HG03439 (cell line): Measurements from ENCODE around the gene LAMC2.

ENCODE experiments used
- ATAC-seq: cut with Tn5 transposase; IDR thresholded peaks from one replicate; pipeline ENCODE4 v1.9.1; 2021; ENCODE audit warnings: mild to moderate bottlenecking, moderate library complexity; ENCODE audit not compliant: unreplicated experiment

Gene LAMC2

DNA sequence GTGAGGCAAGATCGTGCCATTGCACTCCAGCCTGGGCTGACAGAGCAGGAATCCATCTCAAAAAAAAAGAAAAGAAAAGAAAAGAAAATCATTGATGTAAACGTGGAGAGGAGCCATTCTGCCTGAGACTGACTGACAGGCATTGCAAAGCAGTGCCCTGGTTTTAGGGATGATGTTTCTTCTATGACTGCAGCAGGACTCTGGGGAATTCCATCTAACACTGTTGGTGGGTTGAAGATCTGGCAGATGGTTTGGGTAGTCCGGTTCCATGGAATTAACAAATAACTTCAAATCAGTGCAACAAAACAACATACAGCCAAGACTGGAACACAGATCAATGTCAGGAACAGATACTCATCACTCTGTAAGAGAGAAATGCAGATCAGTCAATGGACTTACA is 17.8 kb upstream of the LAMC2 start:
- no peak for ATAC-seq

DNA sequence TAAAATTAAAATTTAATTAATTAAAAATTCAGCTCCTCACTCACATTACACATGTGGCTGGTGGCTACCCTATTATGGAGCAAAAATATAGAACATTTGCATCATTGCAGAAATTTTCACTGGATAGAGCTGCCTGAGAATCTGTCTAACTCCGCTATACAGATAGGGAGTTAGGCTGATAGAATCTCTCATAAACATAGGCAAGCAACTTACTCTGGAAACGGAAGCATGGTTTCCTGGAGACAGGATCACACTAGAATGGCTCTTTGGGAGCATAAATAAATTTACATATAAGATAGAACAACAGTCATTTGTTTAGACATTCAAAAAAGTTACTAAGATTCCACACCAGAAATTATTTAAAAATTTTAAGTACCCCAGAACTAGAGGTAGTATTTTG is 12.2 kb upstream of the LAMC2 start:
- ATAC-seq, result no peak

DNA sequence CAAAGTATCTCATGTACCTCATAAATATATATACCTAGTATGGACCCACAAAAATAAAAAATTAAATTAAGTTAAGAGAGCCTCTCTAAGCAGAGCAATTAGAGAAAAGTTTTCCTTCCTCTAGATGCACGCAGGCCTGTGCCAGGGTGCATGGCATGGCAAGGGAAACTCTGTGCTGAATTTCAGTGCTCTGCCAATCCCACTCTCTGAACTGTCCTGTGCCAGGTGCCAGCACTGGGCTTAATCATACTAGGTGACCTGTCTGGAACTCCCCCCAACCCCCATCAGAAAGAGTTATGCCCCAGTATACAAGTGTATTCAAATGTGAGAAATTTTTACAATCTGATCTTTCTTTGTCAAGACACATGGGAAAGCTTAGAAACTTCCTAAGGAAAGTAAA is 10.4 kb upstream of the LAMC2 start:
- no peak for ATAC-seq

DNA sequence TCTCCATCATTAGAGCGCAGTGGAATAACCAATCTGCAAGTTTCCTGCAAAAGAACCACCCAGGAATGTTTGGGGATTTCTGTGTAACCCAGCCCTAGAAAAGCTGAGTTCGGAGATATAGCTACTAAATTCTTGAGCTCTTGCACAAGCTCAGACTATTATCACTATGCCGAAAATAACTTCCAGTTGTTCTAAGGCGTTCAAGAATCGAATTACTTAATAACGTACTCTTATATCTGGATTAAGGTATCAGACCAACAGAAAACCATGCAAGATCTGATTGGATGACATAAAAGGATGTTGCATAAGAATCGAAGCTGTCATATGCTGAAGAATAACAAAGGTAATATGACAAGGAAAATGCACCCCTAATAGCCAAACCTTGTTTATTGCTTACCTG is 7.5 kb upstream of the LAMC2 start:
- ATAC-seq, result no peak

DNA sequence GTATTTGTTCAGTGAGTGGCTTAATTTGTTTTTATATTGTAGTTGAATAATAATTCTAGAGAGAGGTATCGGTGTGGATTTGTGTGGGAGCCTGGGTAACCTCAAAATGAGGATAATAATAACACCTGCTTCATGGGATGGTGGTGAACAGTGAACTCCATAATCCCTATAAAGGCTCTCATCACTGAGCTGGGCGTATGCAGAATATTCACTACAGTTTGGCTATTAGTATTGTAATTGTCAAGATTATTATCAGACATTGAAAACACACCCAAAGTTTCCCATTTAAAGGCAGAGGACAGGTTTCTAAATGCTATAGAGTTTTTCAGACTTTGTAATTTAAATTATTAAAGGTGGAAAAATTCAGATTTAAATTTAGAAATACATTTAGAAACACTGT is 7.0 kb upstream of the LAMC2 start:
- no peak for ATAC-seq

DNA sequence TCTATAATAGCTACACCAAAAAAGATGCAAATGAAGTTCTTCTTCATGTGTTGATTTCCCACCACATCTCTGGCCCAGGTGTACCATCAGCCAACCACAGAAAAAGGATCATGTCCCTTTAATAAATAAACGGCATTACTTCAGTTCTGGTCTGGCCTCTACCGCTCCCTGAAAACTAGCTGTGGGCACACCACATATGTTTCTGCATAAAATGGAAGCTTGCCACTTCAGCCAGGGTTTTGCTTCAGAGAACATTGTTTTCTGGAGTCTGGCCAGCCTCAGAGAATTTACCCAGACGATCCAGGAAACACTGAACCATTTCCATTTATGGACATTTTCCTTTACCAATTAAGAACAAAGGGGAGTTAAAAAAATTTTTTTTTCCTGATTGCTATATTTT is 5.8 kb upstream of the LAMC2 start:
- ATAC-seq, result no peak

DNA sequence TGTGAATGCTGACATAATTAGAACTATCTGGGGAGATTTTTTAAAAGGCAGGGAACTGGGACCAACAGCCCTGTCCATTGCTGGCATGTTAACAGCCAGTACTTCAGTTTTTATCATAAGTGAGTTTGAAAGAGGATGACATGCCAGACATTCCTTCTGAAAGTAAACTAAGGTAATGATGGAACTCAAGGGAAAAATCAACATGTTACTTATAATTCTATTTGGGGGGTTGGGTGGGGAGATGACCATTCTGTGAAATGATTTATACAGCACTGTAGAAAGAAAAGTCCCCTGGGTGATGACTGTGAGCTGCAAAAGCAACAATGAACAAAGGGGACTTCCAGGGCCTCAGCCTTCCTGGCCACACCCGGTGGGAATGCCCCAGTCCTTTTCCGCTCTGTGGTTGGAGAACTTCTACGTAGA is 5.4 kb upstream of the LAMC2 start:
- ATAC-seq, result no peak

DNA sequence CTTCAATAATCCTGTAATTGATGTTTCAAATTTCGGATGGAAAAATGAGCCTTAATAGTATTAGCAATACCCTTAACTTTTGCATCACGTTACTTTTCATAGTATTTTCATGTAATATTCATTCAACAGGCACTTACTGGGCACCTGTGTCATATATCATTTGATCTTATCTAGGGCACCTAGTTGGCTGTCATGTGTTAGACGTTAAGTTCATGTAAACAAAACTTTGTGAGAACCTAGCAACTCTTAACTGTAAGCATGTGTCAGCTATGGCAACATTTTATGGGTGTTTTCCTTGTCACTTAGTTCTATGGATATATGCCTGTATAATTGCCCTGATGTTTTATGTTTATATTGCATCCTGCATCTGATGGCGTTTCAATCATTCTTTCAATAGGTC is 777 bp downstream of the LAMC2 start:
- ATAC-seq, result no peak

DNA sequence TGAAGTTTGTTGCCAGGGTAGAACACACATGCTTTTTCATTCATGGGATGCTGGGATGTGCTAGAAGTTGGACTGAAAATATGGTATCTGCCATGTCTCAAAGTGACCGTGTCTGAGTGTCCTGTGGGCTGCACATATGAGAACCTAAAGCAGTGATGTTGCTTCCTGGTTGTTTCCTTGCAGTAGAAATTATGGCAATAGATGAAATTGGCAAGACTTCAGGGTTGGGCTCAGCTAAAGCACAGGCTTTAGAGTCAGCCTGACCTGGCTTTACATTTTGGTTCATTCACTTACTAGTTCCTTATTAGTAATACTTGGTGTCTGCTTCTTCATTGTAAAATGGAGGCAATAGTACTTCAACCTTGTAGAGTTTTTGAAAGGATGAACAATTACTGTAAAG is 2.2 kb downstream of the LAMC2 start:
- no peak for ATAC-seq

DNA sequence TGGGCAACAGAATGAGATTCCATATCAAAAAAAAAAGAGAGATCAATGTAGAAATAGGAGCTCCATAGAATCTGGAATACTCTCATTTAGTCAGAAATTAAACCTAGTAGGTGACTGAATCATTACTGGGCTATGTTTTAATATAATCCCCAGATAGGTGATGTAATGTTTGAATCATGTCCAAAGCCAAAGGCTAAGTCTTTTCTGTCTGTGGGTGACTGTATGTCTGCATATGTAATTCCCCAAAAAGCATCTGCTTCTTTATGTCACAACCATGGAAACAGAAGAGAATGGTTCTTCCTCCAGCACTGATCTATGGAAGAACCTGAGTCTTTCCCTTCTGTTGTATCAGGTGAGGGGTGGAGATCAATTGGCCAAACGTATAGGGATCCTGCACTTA is 5.8 kb downstream of the LAMC2 start:
- ATAC-seq, result no peak

DNA sequence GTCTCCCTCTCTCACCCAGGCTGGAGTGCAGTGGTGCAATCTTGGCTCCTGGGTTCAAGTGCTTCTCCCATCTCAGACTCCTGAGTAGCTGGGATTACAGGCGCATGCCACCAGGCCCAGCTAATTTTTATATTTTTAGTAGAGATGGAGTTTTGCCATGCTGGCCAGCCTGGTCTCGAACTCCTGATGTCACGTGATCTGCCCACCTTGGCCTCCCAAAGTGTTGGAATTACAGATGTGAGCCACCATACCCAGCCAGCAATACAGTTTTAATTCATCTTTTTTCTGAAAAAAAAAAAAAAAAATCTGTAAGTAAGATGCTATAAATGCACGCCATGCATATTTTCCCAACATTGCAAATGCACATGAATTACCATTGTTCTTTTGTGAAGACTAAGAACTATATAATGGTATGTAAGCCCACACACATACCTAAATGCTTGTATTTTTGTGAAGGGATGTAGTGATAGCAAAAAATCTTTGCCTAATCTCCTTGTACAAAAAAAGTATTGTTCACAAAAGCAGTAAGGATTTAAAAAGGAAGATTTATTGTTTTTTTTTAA is 8.0 kb downstream of the LAMC2 start:
- no peak for ATAC-seq

DNA sequence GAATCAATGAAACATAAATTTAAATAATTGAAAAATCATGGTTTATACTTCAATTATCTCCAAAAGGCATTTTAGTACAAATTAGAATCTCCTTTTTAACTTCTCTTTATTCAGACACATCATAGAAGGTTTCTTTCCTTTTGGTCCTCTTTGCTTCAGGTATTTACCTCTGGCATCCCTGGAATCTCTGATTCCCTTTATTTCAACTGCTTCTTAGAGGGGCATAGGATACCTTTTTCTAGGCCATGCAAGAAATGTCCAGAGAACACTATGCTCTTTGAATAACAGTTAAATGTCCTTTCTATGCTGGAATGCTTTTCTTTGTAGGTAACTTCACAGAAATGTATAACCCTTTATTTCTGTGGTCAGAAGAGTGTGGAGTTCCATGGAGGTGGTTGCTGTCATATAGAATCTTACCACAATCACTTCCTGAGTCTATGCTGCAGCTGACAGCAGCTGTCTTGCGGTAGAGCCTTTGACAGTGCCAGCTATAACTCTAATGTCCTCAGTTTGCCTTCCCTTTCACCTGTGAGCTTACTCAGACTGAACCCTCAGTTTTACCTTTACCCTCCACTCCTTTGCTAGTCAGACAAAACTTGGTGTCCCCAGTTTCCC is 8.6 kb downstream of the LAMC2 start:
- peak; percentile 59 for ATAC-seq

DNA sequence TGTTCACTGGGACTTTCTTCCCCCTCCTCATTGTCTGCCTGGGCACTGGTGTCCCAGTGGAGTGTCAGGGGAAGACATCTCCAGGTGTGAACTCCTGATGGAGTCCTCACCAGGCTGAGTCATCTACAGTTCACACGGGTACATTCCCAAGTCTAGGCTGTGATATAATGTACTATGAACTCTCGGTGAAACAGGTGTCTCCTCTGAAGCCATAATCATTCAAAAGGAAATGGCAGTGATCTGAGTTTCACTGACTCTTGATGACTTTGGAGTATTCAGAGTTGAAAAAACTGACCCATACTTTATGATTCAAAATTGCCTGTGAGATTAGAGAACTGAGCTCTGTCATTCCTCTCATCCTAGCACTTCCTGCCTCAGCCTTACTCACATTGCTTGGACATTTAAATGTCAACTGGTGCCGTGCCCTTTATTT is 9.1 kb downstream of the LAMC2 start:
- ATAC-seq, result peak; percentile 16

DNA sequence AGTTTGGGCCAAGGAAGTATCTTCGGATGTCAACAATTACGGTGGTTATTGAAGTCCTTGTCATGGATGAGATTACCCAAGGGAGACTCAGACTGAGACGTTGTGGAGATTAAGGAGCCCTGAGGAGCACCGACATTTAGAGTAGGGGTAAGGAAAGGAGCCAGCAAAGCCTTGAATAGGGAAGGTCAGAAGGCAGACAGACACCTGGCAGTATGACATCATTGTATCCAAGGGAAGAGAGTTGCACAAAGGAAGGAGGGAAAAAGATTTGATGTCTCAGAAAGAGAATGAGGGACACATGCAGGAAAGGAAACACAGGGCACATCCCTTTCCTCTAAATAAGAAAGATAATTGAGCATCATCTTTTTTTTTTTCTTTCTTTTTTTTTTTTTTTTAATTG is 11.7 kb downstream of the LAMC2 start:
- no peak for ATAC-seq

DNA sequence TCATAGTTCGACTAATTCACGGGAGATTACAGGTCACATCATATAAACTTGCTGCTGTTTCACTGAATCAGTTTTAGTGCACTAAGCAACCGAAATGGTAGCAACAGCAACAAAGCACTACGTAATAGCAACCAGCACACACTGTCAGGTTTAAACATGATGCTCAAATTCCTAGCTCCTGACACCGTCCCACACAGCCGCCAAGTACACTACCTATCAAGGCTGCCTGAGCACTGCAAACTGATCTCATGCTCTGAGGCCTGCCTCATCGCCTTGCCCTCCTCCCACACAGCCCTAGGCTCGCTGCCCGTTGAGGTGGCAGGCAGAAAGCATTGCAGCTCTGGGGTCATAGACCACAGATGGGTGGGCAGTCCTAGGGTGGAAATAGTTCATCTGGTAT is 12.4 kb downstream of the LAMC2 start:
- no peak for ATAC-seq

DNA sequence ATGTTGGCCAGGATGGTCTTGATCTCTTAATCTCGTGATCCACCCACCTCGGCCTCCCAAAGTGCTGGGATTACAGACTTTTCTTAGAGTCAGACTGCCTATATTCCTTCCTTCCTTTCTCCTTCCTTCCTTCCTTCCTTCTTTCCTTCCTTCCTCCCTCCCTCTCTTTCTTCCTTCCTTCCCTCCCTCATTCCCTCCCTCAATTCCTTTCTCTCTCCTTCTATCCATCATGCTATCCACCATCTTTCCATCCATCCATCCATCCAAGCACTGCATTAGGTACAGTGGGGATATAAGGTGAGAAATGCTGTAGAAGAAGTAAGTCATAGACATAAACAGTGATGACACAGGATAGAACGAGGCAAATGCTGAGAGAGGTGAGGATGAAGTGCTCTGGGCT is 13.2 kb downstream of the LAMC2 start:
- no peak for ATAC-seq

DNA sequence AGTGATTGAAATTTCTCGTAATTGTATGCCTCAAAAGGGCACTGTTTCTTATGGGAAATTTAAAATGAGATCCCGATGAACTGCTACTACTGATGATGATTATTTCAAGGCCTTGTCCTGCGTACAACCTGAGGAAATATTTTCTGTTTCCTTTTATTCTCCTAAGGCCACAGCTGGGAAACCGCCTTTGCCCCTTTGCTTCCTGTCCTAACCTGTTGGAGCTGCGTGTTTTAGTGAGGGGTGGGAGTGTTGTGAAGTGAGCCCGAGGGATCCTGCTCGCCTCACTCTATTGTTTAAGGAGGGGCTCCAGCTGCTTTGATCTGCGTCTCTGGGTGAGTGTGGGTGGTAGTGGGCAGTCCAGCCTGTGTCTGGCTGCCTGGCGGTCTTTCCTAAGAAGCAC is 14.4 kb downstream of the LAMC2 start:
- no peak for ATAC-seq

DNA sequence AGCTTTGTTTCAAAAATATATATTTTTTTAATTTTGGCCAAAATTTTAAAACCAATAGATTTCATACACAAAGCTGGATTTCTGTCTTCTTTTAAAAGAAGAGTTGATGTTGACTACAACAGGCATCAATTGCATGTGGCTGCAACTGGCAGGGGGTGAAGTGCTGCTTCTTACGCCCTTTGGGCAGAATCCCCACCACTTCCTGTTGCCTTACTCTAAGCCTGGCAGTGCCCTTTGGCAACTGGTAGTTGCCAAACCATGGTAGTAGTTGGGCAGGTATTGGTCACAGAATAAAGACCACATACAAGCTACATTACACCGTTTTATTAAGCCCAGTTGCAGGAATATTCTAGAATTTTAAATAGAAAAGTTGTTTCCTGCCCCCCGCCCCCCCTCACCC is 17.0 kb downstream of the LAMC2 start:
- no peak for ATAC-seq

DNA sequence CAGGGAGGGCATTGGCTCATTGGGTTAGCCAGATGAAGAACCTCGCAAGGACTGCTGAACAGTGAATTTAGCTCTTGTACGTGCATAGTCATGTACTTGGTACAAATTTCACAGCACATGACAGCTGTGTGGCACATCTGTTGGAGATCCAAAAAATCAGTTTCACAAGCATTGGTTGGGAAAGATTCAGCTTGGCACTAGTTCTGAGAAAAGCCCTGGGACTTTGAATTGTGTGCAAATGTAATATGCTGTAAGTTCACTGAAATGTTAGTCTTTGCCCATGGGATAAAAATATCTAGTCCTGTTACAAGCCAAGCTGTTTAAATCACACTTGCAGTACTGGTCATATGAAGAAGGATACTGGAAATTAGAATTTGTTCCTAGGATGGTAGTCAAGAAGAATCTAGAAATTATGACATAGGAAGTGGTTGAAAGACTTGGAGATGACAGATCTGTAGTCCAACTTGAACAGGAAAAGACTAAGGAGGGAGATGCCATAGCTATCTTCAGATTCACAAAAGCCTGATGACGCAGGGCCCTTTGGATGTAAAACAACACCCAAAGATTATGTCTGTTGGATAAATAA is 19.2 kb downstream of the LAMC2 start:
- ATAC-seq, result no peak

DNA sequence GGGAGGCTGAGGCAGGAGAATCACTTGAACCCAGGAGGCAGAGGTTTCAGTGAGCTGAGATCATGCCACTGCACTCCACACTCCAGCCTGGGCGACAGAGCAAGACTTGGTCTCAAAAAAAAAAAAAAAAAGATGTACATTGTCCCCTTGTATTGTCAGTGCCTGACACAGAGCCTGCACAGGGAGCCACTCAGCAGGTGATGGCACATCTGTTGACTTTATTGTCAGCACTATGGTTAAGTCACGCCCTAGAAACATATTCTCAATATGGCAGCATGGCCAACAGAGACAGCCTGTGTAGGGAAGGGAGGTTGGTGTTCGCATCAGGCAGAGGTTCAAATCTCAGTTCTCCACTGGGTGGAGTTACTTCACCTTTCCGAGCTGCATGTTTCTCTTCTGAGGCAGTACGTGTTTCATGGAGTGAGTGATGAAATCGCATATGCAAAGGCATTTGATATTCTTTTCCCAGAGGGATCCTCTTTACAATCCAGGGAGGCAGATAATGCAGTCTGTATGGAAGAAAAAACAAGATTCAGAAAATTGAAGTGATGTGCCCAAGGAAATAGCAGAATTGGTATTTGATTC is 20.6 kb downstream of the LAMC2 start:
- no peak for ATAC-seq

DNA sequence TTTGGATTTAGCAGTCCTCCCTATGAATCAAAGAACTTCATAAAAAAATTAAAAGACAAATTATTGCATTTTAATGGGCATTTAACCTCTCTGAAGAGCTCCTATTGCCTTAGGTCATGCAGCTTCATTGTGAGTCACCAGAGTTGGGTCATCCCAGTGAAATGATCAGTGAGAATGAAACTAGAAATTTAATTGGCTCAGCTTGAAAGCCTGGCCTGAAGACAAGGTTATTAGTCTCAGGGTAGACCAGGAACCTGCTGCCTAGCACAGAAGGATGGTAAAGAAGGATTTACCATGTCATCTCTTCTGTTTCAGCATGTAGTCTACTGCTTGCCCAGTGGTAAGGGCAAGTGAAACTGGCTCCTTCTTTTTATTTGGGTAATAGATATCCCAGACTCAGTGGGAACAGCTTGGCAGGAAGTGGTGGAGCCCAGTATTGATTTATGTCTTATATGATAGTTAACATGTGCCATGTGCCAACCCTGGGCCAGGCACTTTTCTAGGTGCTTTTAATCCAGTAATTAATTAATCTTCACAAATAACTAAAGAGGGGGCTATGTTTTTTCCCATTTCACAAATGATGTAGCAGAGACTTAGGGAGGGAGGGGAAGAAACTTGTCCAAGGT is 23.6 kb downstream of the LAMC2 start:
- no peak for ATAC-seq

DNA sequence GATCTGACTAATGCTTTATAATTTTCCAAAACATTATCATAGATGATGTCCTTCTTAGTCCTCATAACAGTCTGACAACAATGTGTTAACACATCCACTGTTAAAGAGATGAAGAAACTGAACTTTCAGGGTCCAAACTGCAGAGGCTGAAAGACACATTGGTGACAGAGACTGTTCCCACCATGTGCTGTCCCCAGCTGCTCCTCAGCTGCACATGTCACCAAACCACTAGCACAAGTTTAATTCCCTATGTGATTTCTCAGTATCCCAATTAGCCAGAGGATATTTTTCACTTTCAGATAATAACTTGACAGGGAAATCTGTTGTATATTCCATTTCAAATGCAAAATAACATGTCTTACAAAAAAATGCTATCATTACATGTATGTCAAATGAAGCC is 24.6 kb downstream of the LAMC2 start:
- ATAC-seq, result no peak
